GM21367 (cell line): Measurements from ENCODE around the gene AKAP13.
"Not testable (repeated sequence)": the region's sequence is repeated elsewhere in the genome, so short reads cannot be mapped to it uniquely, and the experiment has no call there.

Experiments
- ATAC-seq: cut with Tn5 transposase; IDR thresholded peaks from one replicate; pipeline ENCODE4 v1.9.1; 2021; ENCODE audit not compliant: unreplicated experiment

AKAP13 gene

DNA sequence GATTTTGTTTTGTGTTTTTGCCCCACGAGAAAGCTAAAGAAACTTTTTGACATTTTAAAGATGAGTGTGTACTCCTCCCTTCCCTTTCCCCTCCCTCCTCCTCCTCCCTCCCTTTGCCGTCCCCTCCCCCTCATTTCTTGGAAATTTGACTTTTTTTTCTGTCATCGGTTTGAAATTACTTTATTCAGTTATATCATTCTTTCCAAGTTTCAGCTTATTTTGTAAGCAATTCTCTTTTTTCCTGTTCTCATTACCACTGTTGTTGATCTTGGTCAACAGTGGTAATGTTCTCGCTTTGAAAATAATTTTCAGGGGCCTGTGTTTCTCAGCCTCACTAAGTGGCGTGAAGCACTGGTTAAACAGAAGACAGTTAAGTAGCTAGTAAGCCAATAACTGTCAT lies 178.4 kb downstream of the AKAP13 start:
- ATAC-seq = no peak

DNA sequence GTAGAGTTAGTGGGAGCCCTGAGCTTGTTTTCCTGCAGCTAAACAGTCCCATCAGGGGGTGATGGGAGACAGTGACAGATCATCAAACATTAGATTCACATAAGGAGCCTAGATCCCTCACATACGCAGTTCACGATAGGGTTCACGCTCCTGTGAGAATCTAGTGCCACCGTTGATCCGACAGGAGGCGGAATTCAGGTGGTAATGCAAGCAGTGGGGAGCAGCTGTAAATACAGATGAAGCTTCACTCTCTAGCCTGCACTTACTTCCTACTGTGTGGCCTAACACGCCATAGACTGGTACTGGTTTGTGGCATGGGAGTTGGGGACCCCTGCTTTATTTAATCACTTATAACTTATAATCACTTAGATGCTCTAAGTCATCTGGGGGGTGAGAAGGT lies 179.1 kb downstream of the AKAP13 start:
- ATAC-seq = no peak

DNA sequence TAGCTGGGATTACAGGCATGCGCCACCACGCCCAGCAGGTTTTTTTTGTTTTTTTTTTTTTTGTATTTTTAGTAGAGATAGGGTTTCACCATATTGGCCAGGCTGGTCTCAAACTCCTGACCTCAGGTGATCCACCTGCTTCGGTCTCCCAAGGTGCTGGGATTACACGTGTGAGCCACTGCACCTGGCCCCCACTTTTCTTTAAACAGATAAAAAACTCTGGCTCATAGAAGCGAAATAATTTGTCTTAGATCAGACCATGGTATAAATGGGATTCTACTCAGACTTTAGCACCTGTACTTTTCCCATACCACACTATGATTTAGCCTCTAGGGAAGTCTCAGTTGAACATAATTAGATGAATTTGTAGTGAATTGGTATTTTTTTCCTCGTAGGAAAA lies 182.4 kb downstream of the AKAP13 start:
- no peak for ATAC-seq

DNA sequence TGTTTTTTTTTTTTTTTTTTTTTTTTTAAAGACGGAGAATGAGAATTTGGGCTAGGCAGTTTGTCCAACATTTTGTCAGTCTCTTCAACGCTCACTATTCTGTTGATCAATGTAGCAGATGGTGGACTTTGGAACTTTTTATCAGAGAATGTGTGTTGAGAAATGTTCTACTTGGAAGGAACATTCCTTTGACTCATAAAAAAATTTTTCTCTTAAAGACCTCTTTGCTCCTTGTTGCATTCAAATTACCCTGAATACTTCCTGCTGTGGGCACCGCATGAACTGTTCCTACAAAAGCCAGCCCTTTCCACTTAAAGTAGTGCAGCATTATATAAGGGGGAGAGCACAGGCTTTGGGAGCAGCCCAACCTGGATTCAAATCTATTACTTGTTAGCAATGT lies 182.9 kb downstream of the AKAP13 start:
- no peak for ATAC-seq

DNA sequence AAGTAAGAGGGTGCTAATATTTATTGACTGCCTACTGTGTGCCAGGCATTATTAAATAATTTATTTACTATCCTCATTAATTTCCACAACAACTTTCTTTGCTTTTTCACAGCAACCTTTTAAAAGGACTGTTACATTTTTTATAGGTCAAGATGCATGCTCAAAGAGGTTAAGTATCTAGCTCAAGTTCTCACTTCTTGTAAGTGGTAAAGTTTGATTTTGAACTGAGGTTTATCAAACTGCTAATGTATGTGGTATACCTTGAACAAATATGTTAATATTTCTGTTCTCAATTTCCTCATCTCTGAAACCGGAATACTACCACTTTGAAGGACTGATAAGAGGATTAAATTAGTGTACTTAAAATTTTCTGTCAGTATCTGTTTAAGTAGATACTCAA lies 183.3 kb downstream of the AKAP13 start:
- ATAC-seq = no peak

DNA sequence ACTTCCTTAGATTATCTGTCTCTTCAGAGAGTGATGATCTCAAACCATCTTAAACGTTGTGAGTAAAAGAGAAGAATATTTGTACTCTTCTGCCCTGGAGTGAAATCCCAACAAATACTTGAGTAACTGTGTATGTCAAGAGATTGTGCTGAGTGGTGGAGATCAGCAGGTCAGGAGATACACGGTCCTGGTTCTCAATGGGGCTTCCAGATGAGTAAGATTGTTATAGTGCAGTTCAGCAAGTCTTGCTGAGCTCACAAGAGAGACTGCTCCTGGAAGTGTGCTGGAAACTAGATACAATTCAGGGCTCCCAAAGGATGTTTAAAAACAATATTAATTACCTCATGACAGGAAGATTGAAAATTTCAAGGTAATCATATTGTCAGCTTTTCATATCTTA lies 184.3 kb downstream of the AKAP13 start:
- ATAC-seq = no peak

DNA sequence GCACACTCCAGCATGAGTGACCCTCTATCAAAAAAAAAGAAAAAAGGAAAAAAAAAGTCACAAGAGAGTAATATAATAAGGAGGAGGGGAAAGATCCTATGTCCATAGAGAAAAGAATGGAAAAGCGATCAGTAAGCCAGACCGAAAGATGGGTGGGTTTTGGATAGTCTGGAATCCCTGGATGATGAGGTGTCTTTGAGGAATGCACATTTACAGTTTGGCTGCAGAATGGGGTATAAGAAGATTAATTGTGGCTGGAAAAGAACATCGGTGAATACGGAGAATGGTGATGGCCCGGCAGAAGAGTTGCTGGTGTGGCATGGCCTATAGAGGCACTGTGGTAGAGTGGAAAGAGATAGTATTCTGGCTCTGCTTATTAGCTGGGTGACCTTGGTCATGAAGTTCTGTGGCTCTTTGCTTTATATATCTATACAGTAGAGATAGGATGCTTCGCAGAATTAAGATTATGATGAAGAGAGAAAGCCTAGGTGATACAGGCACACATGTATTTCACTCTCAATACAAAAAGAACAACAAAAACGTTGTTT lies 187.9 kb downstream of the AKAP13 start:
- ATAC-seq = no peak

DNA sequence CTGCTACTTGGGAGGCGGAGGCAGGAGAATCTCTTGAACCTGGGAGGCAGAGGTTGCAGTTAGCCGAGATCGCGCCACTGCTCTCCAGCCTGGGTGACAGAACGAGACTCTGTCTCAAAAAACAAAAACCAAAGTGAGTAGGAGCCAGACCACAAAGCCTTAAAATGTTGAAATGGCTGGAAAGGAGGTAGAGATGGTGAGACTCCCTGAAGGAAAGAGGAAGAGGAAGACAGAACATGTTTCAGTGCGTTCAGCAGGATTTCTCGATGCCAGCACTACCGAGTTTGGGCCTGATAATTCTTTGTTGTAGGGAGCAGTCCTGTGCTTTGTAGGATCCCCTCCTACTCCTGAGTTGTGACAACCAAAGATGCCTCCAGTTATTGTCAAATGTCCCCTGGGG lies 189.9 kb downstream of the AKAP13 start:
- ATAC-seq = no peak

DNA sequence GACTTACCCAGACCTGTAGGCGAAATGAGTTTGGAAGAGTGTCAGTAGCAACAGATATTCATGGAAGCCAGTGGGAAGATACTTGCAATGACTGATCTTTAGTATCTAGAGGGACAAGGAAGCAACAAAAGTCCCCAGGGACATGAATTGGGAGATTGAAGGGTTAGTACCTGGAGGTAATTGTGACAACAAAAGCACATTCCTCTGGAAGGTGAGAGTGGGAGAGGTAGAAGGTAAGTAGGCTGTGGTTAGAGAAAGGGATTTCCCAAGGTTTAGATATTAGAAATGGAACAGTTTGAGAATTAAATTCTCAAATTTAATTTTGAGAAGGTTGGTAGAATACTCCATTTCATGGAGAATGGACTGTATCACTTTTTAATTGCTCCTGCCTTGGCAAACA lies 191.4 kb downstream of the AKAP13 start:
- no peak for ATAC-seq

DNA sequence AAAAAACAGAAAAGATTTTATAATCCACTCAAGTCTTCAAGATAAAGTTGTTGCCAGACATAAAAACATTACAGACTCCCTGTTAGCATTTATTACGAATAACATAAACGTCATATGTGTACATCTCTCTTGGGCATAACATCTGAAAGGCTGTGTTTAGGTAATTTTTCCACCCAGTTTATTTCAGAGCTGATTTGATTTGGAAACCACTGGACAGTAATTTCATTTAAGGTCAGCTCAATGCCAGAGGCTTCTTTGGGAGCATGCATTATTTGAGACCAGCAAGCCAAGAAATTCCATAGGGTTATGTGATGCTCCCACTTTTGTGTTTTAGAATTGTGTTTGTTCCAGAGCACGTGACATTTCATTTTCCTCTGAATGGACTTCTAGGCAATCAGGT lies 196.0 kb downstream of the AKAP13 start:
- ATAC-seq = no peak

DNA sequence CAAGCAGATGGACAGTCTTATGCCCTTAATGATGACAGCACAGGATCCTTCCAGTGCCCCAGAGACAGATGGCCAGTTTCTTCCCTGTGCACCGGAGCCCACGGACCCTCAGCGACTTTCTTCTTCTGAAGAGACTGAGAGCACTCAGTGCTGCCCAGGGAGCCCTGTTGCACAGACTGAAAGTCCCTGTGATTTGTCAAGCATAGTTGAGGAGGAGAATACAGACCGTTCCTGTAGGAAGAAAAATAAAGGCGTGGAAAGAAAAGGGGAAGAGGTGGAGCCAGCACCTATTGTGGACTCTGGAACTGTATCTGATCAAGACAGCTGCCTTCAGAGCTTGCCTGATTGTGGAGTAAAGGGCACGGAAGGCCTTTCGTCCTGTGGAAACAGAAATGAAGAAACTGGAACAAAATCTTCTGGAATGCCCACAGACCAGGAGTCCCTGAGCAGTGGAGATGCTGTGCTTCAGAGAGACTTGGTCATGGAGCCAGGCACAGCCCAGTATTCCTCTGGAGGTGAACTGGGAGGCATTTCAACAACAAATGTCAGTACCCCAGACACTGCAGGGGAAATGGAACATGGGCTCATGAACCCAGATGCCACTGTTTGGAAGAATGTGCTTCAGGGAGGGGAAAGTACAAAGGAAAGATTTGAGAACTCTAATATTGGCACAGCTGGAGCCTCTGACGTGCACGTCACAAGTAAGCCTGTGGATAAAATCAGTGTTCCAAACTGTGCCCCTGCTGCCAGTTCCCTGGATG lies 198.7 kb downstream of the AKAP13 start:
- no peak for ATAC-seq

DNA sequence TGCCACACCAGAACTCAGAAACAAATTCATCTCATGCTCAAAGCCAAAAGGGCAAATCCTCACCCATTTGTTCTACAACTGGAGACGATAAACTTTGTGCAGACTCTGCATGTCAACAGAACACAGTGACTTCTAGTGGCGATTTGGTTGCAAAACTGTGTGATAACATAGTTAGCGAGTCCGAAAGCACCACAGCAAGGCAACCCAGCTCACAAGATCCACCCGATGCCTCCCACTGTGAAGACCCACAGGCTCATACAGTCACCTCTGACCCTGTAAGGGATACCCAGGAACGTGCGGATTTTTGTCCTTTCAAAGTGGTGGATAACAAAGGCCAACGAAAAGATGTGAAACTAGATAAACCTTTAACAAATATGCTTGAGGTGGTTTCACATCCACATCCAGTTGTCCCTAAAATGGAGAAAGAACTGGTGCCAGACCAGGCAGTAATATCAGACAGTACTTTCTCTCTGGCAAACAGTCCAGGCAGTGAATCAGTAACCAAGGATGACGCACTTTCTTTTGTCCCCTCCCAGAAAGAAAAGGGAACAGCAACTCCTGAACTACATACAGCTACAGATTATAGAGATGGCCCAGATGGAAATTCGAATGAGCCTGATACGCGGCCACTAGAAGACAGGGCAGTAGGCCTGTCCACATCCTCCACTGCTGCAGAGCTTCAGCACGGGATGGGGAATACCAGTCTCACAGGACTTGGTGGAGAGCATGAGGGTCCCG lies 199.7 kb downstream of the AKAP13 start:
- no peak for ATAC-seq

DNA sequence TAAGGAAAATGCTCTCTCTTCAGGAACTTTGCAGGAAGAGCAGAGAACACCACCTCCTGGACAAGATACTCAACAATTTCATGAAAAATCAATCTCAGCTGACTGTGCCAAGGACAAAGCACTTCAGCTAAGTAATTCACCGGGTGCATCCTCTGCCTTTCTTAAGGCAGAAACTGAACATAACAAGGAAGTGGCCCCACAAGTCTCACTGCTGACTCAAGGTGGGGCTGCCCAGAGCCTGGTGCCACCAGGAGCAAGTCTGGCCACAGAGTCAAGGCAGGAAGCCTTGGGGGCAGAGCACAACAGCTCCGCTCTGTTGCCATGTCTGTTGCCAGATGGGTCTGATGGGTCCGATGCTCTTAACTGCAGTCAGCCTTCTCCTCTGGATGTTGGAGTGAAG lies 200.5 kb downstream of the AKAP13 start:
- no peak for ATAC-seq

DNA sequence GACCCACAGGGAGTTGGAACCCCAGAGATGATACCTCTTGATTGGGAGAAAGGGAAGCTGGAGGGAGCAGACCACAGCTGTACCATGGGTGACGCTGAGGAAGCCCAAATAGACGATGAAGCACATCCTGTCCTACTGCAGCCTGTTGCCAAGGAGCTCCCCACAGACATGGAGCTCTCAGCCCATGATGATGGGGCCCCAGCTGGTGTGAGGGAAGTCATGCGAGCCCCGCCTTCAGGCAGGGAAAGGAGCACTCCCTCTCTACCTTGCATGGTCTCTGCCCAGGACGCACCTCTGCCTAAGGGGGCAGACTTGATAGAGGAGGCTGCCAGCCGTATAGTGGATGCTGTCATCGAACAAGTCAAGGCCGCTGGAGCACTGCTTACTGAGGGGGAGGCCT lies 201.1 kb downstream of the AKAP13 start:
- ATAC-seq = no peak

DNA sequence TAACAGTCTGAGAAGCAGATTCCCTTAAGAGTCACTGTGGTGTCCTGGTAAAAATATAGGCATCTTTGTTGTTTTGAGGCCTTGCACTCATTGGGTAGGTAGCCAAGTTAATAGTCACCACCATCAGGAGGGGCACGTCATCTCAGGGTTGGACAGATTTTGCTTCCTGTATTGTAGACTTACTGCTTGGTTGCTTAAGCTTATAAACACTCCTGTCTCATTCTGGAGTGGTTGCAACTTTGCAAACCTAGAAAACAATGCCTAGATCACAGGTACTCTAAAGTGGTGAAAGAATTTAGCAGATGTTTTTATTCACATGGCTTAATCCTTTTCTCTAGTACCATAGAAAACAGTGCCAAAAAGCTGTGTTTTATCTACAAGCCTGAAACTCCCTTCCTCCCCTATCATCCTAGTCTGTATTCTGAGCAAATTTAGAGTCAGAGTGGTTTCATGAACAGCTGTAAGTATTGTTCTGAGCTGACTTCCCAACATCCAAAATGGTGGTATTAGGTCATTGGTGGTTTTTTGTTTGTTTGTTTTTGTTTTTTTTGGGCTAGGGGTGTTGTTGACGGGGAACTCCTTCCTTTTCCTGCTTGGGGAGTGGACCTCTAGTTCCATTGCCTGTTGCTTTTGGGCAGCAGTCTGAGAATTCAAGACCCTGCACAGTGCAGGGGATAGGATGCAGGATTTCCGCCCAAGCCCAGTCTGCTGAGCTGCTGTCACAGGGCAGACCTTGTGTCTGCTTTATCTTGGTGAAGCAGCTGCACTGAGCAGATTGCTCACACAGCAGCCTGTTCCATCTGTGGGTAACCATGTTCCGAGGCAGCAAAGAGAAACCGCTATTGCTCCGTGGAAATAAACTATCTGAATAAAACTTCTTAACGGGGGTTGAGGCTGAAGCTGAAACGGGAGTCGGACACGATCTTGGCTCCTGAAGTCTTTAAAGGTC lies 202.0 kb downstream of the AKAP13 start:
- ATAC-seq = peak; percentile 51

DNA sequence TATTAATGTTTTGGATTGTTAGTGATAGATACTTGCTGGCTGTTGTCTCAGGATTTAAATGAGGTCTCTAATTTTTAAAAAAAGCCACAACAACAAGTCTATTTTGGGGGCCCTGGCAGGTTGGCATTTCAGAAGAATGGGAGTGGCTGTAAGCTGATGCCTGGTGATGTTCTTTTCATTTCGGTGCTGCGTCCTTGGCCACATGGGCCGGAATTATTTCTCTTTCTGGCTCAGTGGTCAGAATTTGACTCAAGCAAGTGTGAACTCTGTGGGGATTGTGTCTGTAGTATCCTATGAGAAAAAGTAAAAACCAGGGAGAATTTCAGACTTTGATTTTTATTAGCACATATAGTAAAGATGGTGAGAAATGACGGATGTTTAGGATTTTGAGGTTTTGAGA lies 203.0 kb downstream of the AKAP13 start:
- ATAC-seq = no peak

DNA sequence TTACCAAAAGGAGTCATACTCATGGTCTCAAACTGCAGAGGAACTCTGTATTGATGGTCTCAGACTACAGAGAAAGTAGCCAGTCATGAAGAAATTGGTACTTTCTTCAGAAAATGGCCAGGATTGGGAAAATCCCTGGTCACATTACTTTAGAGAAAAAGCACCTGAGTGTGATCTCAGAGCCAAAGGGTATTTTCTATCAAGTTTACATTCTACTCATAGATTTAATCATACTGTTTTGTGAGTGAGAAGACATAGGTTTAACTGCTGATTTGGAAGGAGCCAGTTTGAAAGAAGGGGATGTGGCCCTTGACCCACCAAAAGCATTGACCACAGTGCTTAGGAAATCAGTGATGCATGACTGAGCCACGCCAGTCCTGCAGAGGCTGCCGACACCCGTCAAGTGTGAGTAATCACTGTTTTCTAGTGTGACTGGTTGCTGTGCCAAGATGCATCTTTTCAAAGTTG lies 203.6 kb downstream of the AKAP13 start:
- peak; percentile 45 for ATAC-seq

DNA sequence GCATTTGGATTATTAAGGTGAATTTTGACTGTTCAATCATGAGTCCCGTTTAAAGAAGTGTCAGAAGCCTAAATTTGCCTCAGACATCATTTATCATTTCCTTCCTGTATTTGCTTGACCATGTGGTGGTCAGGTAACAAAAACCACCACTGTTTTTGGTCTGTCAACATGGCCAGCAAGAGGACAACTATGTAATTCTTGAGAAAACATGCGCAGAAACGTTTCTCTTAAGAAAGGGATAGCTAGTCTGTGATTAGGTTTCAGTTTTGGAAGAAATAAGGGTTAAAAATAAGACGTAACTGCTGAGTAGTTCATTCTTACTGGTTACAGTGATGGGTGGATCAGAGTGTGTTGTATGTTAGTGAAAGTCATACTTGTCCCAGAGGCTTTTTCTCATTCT lies 204.5 kb downstream of the AKAP13 start:
- ATAC-seq = no peak

DNA sequence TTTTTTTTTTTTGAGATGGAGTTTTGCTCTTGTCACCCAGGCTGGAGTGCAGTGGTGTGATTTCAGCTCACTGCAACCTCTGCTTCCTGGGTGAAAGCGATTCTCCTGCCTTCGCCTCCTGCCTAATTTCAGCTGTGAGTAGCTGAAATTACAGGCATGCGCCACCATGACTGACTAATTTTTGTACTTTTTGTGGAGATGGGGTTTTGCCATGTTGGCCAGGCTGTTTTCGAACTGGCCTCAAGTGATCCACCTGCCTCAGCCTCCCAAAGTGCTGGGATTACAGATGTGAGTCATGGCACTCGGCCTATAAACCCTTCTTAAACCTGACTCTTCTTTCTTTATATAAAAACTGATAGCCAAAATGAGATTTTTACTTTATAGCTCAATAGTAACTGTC lies 205.8 kb downstream of the AKAP13 start:
- ATAC-seq = not testable (repeated sequence)

DNA sequence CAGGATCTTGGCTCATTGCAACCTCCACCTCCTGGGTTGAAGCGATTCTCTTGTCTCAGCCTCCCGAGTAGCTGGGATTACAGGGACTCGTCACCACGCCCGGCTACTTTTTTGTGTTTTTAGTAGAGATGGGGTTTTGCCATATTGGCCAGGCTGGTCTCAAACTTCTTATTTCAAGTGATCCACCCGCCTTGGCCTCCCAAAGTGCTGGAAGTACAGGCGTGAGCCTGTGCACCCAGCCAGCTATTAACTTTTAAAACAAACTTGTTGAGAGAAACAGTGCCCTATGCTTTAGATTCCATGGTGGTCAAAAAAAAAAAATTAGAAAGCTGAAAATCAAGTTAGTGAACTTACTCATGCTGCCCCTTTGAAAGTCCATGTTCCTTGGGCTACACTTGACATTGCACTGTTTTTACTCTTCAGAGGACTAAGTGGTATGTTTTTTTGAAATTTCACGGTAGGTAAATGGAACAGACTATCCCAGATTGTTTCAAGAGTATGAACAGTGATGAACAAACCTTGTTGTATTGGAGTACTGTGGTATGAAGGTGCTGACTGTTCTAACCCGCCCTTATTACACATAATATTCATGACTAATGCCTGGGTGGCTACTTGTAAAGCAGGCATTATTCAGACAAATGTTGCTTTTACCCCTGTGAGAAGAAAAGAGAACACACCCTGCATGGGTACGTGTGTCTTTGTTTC lies 207.5 kb downstream of the AKAP13 start:
- no peak for ATAC-seq

DNA sequence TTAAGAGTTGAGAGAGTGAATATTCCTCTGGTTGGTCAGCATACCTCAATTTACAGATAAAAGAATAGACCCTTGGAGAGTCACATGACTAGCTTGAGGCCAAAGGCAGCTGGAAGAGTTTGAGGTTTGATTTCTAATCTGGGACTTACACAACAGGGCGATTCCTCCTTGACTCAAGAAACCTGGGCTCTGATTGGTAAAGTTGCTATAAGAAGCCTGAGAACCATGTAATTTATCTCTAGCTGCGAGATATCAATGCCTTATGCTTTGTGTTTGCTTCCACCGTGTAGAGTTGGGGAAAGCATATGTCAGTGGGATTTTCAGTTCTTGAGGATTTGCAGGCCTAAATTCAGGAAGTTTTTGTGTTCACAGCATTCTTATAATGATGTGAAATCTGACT lies 208.3 kb downstream of the AKAP13 start:
- ATAC-seq = no peak
